HepG2 (cell line): ENCODE measurements around the gene MARCHF2. TPM values are rescaled to one million over a fixed set of nuclear protein-coding genes. Genes with fewer than 3 reads are reported as not detected.

Experiments
- ATAC-seq: fragments of 200-7000 bp; cut with Tn5 transposase; 3 replicates; pipeline ENCODE4 v1.9.1; 2020; ENCODE audit warnings: mild to moderate bottlenecking, moderate library complexity
- BruUV-seq: library from RNA; stranded (reverse); fragments of 400-500 nt; replicated peaks from 2 replicates; lab custom pipeline; 2021; lab: Mats Ljungman, UMichigan
- CTCF ChIA-PET: fragments of 300-600 bp; formaldehyde crosslinking; extraction: SDS; loops from one replicate; lab custom pipeline; 2021; ENCODE audit warnings: low total read pairs, inconsistent platforms, low intra/inter-chr PET ratio; lab: Yijun Ruan, JAX
- POLR2A ChIA-PET: fragments of 350-600 bp; sonication (Branson Sonifier 250); formaldehyde crosslinking; loops from one replicate; lab custom pipeline; 2020; ENCODE audit warnings: antibody characterized with exemption, inconsistent platforms; lab: Yijun Ruan, JAX
- DNase-seq: peaks from one replicate; pipeline ENCODE4 v3.0.0-alpha.2; 2015; ENCODE audit warnings: low spot score
- FAIRE-seq: peaks from 3 replicates; lab custom pipeline; 2011; peaks lifted over from hg19 to GRCh38; lab: Jason Lieb, UNC
- H2AFZ ChIP-seq: one replicate; pipeline ENCODE4 v1.6.1; 2011; ENCODE audit warnings: low read length, inconsistent platforms
- H3K27ac ChIP-seq: fragments of 300-600 bp; 3 replicates; pipeline ENCODE4 v1.8.0; 2011; ENCODE audit warnings: mixed run types, mild to moderate bottlenecking, mixed read lengths, low read length, inconsistent platforms; ENCODE audit not compliant: insufficient read depth; ENCODE audit errors: extremely low read length
- H3K27me3 ChIP-seq, 2 experiments: fragments of 200-600 bp in 1 of 2; 2 replicates in 1 of 2; 3 replicates in 1 of 2; pipeline versions ENCODE4 v1.6.0 to v1.8.0; 2011; ENCODE audit warnings: low read length in 2 of 2, mild to moderate bottlenecking in 2 of 2, moderate library complexity in 2 of 2, inconsistent platforms in 1 of 2; ENCODE audit not compliant: insufficient read depth in 2 of 2, control insufficient read depth in 1 of 2
- H3K36me3 ChIP-seq, 2 experiments: fragments of 200-600 bp in 1 of 2; replicated peaks in 1 of 2; 2 replicates in 1 of 2; 3 replicates in 1 of 2; pipeline versions ENCODE4 v1.5.1 to v1.8.0; 2011; ENCODE audit warnings: low read length in 2 of 2, inconsistent platforms in 1 of 2; ENCODE audit not compliant: insufficient read depth in 2 of 2, control insufficient read depth in 1 of 2
- H3K4me1 ChIP-seq: 2 replicates; pipeline ENCODE4 v1.5.1; 2012; ENCODE audit warnings: low read length, inconsistent platforms; ENCODE audit not compliant: insufficient read depth
- H3K4me2 ChIP-seq: 2 replicates; pipeline ENCODE4 v1.6.0; 2011; ENCODE audit warnings: low read depth, low read length, inconsistent platforms
- H3K4me3 ChIP-seq, 3 experiments: fragments of 200-600 bp in 1 of 3; sonication (generic), shearing (Covaris generic) in 1 of 3; replicated peaks in 1 of 3; 2 replicates each; pipeline ENCODE4 v1.5.1; 2011 to 2016; ENCODE audit warnings: low read length in 3 of 3, inconsistent platforms in 2 of 3, low read depth in 2 of 3, mild to moderate bottlenecking in 2 of 3, control low read depth in 1 of 3, mixed read lengths in 1 of 3; ENCODE audit not compliant: insufficient read depth in 1 of 3
- H3K79me2 ChIP-seq: one replicate; pipeline ENCODE4 v1.6.1; 2011; ENCODE audit warnings: low read length, inconsistent platforms; ENCODE audit not compliant: insufficient read depth
- H3K9ac ChIP-seq: 2 replicates; pipeline ENCODE4 v1.6.0; 2011; ENCODE audit warnings: mild to moderate bottlenecking, low read depth, low read length, inconsistent platforms; ENCODE audit not compliant: insufficient read depth
- H3K9me3 ChIP-seq: 2 replicates; pipeline ENCODE4 v1.5.1; 2012; ENCODE audit warnings: mild to moderate bottlenecking, low read length
- H4K20me1 ChIP-seq: 2 replicates; pipeline ENCODE4 v1.6.0; 2011; ENCODE audit warnings: inconsistent platforms, mild to moderate bottlenecking, low read length, moderate library complexity; ENCODE audit not compliant: insufficient read depth
- BRCA1 ChIP-seq: sonication (generic); formaldehyde crosslinking; IDR thresholded peaks from 2 replicates; pipeline ENCODE4 v1.4.0; 2020; ENCODE audit warnings: missing genetic modification reagents
- GMEB2 ChIP-seq: IDR thresholded peaks from 2 replicates; pipeline ENCODE4 v1.6.1; 2016; ENCODE audit warnings: missing biosample characterization, missing genetic modification reagents, low read depth
- KDM2A ChIP-seq: sonication (generic); formaldehyde crosslinking; IDR thresholded peaks from 2 replicates; pipeline ENCODE4 v1.4.0; 2020; ENCODE audit warnings: low read depth, missing genetic modification reagents, borderline replicate concordance
- NFYB ChIP-seq: sonication (generic); formaldehyde crosslinking; IDR thresholded peaks from 2 replicates; pipeline ENCODE4 v1.4.0; 2020; ENCODE audit warnings: missing genetic modification reagents
- RFX5 ChIP-seq: IDR thresholded peaks from 2 replicates; pipeline ENCODE4 v1.6.1; 2011; ENCODE audit warnings: low read depth, low read length, improper control_type of control experiment
- SPEN ChIP-seq: sonication (generic); formaldehyde crosslinking; IDR thresholded peaks from 2 replicates; pipeline ENCODE4 v1.5.1; 2020; ENCODE audit warnings: low read depth, mild to moderate bottlenecking, missing genetic modification reagents
- XBP1 ChIP-seq: sonication (generic); formaldehyde crosslinking; IDR thresholded peaks from 2 replicates; pipeline ENCODE4 v1.5.0; 2020; ENCODE audit warnings: missing genetic modification reagents
- ZBTB44 ChIP-seq: sonication (generic); formaldehyde crosslinking; IDR thresholded peaks from 2 replicates; pipeline ENCODE4 v1.4.0; 2020; ENCODE audit warnings: missing genetic modification reagents
- ZNF160 ChIP-seq: sonication (generic); formaldehyde crosslinking; IDR thresholded peaks from 2 replicates; pipeline ENCODE4 v1.8.0; 2022; ENCODE audit warnings: mild to moderate bottlenecking, inconsistent platforms, missing genetic modification reagents
- ZNF280D ChIP-seq: sonication (generic); formaldehyde crosslinking; IDR thresholded peaks from 2 replicates; pipeline ENCODE4 v1.5.1; 2020; ENCODE audit warnings: mild to moderate bottlenecking, missing genetic modification reagents
- ZNF784 ChIP-seq: sonication (generic); formaldehyde crosslinking; IDR thresholded peaks from 2 replicates; pipeline ENCODE4 v1.5.1; 2020; ENCODE audit warnings: missing genetic modification reagents, mild to moderate bottlenecking, borderline replicate concordance
- ZNF883 ChIP-seq: sonication (generic); formaldehyde crosslinking; IDR thresholded peaks from 2 replicates; pipeline ENCODE4 v1.5.1; 2020; ENCODE audit warnings: mild to moderate bottlenecking, missing genetic modification reagents; ENCODE audit errors: not compliant biosample characterization
- WGBS: methylation state at CpG from one replicate; pipeline ENCODE4 v1.1.6; 2017; ENCODE audit warnings: low lambda C conversion rate; 5-methylcytosine and 5-hydroxymethylcytosine counted together
- in situ Hi-C: cut with HindIII; loops from 2 replicates; pipeline ENCODE4 v1.10.0; 2017; ENCODE audit warnings: low pct_unique_long_range_greater_than_20kb; ENCODE audit not compliant: extremely low pct_ligation_motif_present
- intact Hi-C: fragments of 100-400 bp; cut with micrococcal nuclease; formaldehyde crosslinking; loops from one replicate; pipeline ENCODE4 v1.10.0; 2022; ENCODE audit not compliant: unreplicated experiment
- polyA plus RNA-seq, 8 experiments: library from polyadenylated mRNA; depleted of rRNA in 3 of 8; stranded (reverse) in 7 of 8; unstranded in 1 of 8; fragments of >200 nt; fragmentation: Illumina TruSeq in 4 of 8; extraction: Trizol in 4 of 8; gene quantifications; 2 replicates each; pipeline versions ENCODE4 v1.2.1 to v1.2.3, GENCODE V29; 2011 to 2016; ENCODE audit warnings: low read depth in 4 of 8, missing spikeins in 1 of 8, mixed read lengths in 1 of 8; ENCODE audit not compliant: insufficient read depth in 1 of 8
- total RNA-seq, 5 experiments: library from RNA; depleted of rRNA; stranded (reverse); fragments of >200 nt; fragmentation: Illumina TruSeq; extraction: Trizol; gene quantifications; 2 replicates each; pipeline ENCODE4 v1.2.3, GENCODE V29; 2016; ENCODE audit warnings: low read depth in 1 of 5

Gene MARCHF2
- total and polyA plus RNA-seq, 2 of the 13 experiments (the other 11 are each of a cell fraction or from before 2014, with no cell fraction given): 12.7 to 13.0 TPM

GRCh38 chr19:8444677-8445487 is 31.8 kb downstream of the MARCHF2 start, which contains the start of gene HNRNPM:
Gene HNRNPM, plus strand, starts transcription at chr19:8444975. Its CDS starts 24 bp downstream, at chr19:8444999.
- H3K9ac ChIP-seq: peak within 1 kb of the TSS; percentile 100
- DNase-seq: peak; percentile 95
- POLR2A ChIA-PET: interaction anchor here (0.7 to 3.6 kb wide), 17 partner anchors 11 to 74 kb away, joined by 3 to 82 read pairs (median 4); partner anchors contain the start of genes MARCHF2, RAB11B and ZNF414
- H4K20me1 ChIP-seq: peaks cover 47% of the 10 kb centered on the region
- no peaks in the 10 kb centered on the region for H3K27me3 ChIP-seq
- under 1% methylated on average over 27 of the region's 93 CpGs for WGBS
- peaks cover 70% of the 10 kb centered on the region for H3K4me1 ChIP-seq
- peak; percentile 73 for FAIRE-seq
- peak within 1 kb of the TSS; percentile 93 to 99 (median 99) for H3K4me3 ChIP-seq
- peaks cover 50% of the 10 kb centered on the region for H3K79me2 ChIP-seq
- no peaks in the 10 kb centered on the region for H3K9me3 ChIP-seq
- intact Hi-C loops (loop anchor here (5.0 to 10.0 kb wide), 2 partner anchors 33 to 90 kb away; partner anchors contain the start of gene MARCHF2), in situ Hi-C loops (no loop called here)
- H3K27ac ChIP-seq: peak within 1 kb of the TSS; percentile 95
- ATAC-seq: peak; percentile 91
- H2AFZ ChIP-seq: no peak within 1 kb of the TSS
- CTCF ChIA-PET: interaction anchor here (0.7 kb wide), 1 partner anchor 11 kb away, joined by 3 read pairs; no protein-coding TSS in a partner anchor
- H3K4me2 ChIP-seq: peak within 1 kb of the TSS; percentile 92
- BruUV-seq: no TSS peak
- peaks cover 6 to 10% of the 10 kb centered on the region in 2 experiments; a peak in 4 of 5 replicates for H3K36me3 ChIP-seq
- TF ChIP-seq NFYB (peak; percentile 86), RFX5 (no peak), BRCA1 (0 out of 2 replicates have a peak, but pooled peaks have one; percentile 65), GMEB2 (CRISPR knock-in tag) (no peak), ZNF883 (CRISPR knock-in tag) (peak; percentile 80), XBP1 (CRISPR knock-in tag) (peak; percentile 44; the same call in 1 of the 2 replicates), ZNF784 (CRISPR knock-in tag) (peak; percentile 17; the same call in 1 of the 2 replicates), SPEN (peak; percentile 79; the same call in 1 of the 2 replicates), KDM2A (peak; percentile 74), ZNF160 (CRISPR knock-in tag) (peak; percentile 20; the same call in 1 of the 2 replicates), ZNF280D (no peak), ZBTB44 (no peak)
